HT1080 (cell line): ENCODE data around the gene CRACDL. TPM values are rescaled to one million over a fixed set of nuclear protein-coding genes. Genes with fewer than 3 reads are reported as not detected.
A peak's percentile ranks its signal among the peaks of the same experiment; 100 is the strongest.

Experiments used
- DNase-seq: peaks from one replicate; pipeline ENCODE4 v3.0.0-alpha.2; 2015; ENCODE audit warnings: low read depth
- total RNA-seq: library from RNA; depleted of rRNA; stranded (reverse); fragments of >200 nt; shearing (Covaris generic); gene quantifications from 2 replicates; pipeline ENCODE4 v1.2.3, GENCODE V29; 2014

Gene CRACDL
- total RNA-seq, 1 experiment from 2014 or later: not detected

DNA sequence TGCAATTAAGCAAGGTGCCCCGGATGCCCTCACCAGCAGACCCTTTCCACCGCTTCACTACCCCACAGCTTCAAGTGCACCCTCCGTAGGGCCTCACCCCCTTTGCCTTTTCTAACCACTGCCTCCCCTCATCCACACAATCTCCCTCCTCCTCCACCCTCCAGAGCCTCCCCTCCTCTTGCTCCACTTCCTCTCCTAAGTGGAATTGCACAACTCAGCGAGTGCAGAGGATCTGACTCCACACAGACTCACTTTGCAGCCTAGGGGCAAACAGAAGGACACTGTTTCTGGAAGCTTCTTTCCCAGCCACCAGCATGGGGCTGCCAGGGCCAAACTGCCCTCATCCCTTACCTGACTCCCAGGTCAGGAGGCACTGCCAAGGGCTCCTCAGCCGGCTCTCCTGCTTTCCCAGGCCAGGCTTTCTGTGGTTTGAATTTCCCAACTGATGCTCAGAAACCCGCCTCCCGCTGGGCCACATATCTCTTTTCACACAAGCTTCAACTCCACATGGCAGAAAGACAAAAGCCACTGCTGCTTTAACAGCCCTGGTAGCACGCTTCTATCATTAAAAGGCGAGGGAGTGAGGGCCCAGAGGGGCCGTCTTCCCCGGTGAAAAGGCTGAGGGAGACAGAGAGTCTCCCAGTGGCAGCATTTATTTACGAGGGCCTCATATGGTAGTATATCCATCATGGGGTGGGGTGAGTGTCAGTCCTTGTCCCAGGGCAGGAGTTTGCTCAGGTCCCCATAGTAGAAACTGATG lies 130.4 kb downstream of the CRACDL start:
- DNase-seq: peak; percentile 69

DNA sequence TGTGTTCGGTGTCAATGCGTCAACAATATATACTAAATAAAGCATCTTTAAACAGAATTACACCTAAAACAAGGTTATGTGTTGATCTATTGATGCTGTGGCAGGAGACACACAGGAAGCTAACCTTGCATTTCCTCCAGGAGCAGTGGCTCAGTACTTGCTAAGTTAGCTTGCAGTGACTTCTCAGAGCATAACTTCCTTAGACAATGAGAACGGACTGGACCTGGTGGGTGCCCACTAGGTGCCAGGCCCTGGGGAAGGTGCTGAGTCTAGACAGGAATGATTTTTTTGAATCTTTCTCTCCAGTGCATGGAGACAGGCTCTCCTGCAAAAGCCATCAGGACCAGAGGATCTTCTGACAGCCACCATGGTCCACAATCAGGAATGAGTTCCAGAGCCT lies 131.3 kb downstream of the CRACDL start:
- DNase-seq: no peak

DNA sequence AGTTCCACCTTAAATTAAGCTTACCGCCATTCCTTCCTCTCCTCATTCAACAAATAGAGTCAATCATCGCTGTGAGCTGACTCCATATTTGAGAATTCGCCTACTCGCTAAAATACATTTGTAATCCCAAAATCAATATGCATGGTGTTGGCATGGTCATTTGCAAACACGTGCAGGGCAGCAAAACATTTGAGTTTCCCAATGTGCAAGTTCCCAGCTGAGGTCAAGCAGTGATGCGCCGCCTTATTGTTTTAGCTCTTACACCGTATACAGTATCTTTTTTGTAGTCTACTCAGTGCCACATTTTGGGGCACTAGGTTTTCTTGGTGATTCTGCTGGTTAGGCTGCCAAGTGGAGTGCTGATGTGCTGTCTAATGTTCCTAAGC lies 131.8 kb downstream of the CRACDL start:
- DNase-seq: no peak

DNA sequence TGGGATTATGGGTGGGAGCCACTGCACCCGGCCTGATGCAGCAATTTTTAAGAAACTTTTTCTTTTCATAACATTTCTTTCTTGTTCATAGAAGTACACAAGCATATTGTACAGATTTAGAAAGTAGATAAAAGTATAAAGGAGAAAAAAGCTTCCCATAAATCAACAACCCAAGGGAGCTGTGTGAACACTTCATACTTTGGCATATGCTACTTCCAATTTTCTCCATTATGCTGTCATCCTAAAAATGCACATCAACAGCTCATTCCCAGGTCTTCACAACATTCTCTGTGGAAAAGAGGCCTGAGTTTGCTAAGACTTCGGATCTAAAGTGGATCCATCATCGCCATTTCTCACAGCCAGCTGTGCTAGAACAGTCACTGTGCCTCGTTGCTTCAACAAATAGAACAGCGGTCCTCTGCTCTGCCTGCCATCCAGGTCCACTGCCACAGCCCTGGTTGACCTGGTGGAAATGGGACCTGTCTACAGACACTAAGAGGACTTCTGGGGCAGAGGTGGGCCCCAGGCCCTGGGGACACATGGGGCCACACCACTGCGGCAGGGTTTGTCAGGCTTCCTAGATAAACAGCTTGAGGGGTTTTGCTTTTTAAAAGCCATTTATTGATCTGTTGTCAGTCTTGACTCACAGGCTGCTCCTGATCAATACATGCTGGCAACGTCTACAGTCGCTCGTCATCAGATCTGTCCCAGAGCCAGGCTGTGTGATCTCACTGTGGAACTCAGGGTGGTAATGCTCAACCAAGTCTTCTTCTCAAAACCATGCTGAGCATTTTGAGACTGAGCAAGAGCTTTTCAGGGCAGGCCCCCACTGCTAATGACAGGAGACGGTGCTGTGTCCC lies 132.4 kb downstream of the CRACDL start:
- DNase-seq: no peak

DNA sequence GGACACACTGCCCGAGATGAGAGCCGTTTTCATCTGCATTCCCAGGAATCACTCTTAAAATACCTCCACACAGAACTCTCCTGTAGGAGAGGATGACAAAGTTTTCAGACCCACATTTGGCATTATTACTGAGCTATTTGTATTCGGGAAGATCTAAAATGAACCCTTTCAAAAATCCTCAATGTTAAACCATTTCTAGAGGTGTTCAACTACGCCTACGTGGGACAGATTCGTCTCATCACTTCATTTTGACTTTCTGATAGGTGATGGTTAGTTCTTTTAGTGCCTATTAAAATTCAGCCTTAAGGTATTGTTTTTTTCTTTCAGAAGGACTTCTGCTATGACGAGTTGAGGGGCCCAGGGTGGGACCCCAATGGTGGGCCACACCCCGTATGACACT lies 133.7 kb downstream of the CRACDL start:
- no peak for DNase-seq

DNA sequence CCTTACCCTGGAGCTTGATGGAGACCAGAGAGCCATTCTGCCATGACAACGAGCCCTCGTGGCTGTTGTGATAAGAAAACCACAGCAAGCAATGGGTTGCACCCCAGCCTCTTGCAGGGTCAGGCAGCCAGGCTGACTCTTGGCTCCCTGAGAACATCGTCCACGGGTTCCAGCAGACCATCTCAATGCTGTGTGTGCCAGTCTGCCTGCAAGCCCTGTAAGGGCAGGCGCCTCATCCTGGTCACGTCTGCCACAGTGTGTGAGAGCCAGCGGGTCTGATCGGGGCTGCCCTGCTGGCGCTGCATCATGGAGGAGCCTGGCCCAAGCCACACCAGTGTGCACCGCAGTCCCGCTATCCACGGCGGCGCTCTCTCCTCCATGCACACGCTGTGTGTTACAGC lies 134.1 kb downstream of the CRACDL start:
- DNase-seq: no peak

DNA sequence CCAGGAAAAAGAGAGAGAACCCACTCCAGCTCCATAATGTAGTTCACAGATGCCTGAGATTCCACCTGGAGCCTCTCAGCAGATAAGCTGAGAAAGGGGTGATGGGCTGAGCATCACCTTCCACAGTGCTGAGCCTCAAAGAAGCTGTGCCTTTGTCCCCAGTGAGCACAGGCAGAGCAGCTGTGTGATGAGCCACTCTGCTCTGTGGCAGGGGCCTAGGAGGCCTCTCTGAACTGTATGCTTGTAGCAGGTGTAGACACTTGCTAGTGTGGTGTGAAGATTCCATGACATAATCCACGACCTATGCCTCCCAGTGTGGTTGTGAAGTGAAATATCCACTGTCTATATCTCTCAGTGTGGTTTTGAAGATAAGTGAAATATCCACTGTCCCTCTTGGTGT lies 134.7 kb downstream of the CRACDL start:
- no peak for DNase-seq

DNA sequence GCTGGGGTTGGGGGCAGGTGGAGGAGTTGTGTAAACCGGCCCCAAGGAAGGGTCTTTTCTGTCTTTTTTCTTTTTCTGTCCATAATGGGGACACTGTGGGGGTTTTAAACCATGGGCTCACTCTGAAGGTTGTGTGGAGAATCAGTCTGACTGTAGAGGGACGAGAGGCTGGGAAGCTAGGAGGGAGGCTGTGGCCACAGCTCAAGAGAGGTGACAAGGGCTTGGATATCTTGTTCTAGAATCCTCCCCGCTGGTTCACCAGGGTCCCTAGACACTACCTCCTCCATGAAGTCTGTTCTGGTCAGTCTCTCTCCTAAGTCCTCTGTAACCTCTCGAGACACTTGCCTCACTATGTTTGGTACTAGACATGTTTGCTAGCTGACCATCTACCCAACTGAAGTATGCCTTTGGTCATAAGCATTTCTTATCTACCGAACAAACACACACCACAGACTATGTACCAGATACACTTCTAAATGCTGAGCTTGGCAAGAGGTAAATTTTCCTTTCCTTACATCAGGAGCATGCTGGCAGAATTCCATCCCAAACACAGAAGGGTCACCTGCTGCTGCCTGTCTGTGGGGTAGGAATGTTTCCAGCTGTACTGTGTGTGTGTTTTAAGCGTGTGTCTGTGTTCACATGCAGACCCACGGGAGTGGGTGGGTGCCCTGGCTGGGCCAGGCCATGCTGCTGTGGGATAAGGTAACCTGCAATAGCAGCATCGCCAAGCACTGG lies 135.5 kb downstream of the CRACDL start:
- no peak for DNase-seq

DNA sequence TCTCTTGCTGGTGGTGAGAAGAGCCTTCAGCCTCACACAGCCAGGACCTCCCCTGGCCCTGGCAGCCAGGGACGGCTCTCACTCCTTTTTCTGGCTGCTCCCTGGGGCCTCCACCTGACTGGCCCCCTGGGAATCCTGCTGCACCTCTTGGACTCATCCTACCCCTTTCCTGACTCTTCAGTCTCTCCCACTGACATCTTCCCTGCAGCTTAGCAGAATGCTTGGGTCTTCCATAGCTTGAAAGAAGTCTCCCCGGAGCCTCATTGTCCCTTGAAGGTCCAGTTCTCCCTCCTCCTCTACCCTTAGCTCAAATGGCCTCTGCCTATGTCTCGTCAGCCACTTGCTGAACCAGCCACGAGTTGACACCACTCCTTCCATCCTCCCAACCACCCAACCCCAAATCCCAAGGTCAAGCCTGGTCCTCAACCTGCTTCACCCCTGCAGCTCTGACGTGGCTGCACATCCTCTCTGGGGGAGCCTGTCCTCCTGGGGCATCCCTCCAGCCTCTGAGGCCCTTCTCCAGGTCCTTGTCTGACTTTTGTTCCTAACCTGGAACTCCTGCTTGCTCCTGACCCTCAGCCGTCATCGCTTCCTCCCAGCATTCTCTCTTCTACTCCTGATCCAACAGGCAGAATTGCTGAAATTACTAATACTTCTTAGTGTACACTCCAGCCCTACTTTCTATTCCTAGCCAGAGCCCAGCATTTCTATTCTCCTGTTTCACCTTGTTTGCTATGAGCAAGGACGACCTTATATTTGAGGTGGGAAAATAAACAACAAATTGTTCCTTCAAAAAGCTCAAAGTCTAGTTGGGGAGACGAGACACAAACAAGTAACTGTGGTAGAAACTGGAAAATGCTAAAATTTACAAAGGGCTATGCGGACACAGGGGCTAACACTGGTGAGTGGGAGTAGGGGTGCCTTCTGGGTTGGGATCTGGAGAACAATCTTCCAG lies 136.4 kb downstream of the CRACDL start:
- no peak for DNase-seq

DNA sequence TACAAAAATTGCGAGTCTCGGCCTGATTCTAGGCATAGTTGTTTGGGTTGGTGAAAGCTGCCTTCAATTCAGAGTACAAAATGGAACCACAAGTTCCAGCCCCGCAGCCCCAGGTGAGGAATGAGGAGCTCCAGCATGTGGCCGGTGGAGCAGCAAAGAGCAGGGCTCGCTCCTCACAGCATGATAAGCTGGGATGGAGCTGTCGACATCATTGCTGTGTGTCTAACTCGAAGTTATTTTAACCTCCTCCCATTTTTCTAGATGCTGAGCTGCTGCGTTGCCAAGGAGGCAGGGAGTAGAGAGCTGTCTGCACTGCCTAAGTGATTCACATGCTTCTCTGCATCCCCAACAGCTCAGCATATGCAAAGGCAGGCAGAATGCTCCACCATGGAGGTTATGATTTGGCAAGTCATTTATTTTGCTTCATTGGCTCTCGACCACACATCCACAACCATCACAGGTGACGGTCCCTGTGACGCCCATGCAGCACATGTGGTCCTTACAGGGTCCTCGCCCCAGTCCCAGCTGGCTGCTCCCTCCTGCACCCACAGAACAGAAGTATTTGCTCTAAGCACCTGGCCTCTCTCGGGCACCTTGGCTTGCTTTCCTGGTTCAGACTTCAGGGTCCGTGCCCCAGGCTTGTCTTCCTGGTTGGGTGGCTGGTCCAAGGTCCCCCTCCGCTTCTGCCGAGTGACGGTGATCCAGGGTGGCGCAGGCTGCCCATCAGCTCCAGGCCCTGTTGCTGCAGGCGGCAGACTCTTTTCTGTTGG lies 139.1 kb downstream of the CRACDL start:
- DNase-seq: no peak

DNA sequence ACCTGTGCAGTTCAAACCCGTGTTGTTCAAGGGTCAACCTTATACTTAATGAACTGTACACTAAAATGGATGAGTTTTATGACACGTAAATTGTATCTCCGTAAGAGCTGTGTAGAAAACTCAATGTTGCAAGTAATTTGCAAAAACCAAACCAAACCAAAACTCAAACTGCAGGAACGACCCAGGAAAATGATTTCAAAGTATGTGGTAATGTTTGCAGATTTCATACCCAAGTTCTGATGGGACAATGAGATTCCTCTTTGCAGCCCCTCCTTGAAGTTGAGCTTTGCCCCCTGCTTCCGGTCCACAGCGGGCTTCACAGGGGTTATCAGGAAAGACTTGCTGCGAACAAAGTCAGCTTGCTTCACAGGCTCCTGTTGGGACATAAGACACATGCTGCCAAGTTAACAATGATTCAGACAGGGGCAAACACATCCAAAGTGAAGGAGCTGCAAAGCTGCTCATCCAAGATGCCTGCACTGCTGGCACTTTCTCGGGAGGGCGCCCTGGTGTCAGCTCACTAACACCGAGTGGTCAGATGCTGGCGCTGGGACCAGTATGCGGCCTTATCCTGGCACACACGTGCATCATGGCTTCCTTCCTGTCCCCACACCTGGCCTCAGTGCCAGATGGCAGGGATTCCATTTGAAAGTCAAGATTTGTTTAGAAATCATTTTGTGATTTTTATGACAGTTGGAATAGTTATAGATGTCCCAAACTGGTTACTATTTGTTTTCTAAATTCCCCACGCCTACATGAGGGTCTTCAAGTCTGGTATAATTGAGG lies 139.9 kb downstream of the CRACDL start:
- no peak for DNase-seq

DNA sequence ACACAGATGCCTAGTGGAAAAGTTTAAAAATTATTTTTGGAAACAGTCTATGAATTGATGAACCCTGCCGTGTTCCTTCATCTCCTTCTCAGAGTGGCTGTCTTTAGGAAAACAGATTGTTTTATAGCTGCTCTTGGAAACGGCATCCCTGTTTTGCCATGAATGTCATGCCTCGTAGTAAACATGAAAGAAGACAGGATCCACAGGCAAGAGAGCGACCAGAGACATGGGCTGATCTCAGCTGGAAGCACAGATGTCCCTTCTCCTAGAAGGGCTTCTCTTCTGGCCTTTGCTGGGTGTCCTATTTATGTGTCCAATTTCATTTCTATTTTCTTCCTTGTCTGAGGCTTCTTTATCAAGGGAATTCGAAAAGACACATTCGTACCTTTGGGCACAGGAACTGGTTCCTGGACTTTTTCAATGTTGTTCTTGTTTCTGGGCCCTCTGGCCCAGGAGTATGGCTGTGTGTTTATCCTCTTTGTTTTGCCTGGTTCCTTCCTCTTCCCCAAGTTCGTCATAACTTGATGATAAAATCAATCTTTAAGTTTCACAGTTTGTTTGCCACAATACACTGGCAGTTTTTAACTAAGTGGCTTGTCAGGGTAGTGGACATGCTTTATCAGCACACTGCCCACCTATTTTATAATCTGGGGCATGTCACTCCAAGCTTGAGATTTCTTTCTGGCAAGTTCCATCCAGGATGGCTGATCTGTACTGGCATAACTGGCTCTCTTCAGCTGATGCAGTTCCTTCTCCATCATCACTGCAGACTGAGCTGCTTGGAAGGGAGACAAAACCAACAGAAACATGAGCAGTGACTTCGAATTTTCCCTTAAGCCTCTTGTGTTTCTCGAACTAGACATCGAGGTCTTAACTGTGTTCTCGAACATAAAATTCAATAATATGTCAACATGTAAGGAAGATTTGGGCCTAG lies 141.9 kb downstream of the CRACDL start:
- no peak for DNase-seq

DNA sequence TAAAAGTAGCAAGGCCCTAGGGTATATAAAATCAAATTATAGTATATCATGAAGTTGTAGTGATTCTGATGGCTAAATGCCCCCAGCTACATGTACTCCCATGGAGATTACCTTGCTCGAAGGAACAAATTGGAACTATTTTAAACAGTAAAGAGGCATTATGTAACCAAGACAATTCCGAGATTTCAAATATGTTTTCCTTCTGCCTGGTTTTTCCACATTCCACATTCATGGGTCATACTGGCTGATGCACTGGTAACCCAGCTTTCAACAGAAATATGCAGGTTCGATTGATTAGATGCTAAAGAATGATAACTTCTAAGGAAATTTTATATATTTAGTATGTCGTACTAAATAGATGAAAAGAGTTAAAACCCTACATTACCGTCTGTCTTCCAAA lies 142.8 kb downstream of the CRACDL start:
- DNase-seq: no peak

DNA sequence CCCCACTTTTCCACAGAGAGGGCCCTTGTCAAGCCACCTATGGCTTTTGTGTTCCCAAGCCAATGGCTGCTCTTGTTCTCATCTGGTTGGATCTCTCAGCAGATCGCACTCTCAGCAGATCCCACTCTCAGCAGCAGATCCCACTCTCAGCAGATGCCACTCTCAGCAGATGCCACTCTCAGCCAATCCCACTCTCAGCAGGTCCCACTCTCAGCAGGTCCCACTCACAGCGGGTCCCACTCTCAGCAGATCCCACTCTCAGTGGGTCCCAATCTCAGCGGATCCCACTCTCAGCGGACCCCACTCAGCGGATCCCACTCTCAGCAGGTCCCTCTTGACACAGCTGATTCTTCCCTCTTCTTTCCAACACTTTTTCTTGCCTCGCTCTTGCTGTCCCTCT lies 145.8 kb downstream of the CRACDL start:
- DNase-seq: no peak

DNA sequence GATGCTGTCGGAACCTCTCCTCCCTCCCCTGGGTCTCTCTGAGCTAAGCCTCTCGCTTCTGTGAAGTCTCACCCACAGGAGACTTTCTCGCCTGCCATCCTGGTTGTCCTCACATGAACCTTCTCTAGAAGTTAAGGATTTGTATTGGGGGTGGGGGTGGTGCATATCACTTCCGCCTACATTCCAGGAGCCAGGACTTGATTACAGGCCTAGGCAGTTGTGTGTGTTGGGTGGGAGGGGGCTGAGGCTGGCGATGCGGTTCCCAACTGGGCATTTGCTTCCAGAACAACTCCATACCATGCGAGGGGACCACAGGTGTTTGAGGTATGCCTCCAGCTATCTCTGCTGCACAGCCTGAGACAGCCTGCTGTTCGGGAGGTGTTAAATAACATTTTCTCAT lies 148.3 kb downstream of the CRACDL start:
- DNase-seq: no peak

DNA sequence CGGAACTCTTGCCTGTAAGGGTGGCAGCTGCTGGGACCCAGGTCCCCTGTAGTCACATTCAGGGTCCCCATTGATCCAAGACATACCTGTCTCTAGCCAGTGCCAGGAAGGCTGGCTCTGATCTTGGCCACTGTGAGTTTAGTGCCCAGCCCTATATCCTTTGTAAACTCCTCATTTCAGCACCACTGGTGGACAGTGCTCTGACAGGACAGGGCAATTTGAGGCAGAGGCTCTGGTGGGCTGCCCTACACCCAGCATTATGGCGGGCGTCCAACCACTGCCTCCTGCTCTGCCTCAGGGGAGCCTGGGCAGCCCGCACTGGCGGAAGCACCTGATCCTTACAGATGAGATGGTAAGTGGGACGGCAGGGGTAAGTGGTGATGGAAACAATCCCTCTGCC lies 149.8 kb downstream of the CRACDL start:
- no peak for DNase-seq

DNA sequence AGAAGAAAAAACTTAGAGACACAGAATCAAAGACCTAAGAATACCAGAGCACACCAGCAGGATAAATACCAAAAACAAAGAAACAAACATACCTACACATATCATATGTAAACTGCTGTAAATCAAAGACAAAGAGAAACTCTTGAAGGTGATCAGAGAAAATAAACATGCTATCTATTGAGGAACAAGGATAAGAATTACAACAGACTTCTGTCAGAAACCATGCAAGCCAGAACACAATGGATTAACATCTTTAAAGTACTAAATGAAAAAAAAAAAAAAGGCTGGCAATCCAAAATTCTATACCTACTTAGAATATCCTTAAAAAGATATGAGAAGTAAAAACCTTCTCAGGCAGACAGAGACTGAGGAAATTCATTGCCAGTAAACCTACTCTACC lies 153.5 kb downstream of the CRACDL start:
- no peak for DNase-seq

DNA sequence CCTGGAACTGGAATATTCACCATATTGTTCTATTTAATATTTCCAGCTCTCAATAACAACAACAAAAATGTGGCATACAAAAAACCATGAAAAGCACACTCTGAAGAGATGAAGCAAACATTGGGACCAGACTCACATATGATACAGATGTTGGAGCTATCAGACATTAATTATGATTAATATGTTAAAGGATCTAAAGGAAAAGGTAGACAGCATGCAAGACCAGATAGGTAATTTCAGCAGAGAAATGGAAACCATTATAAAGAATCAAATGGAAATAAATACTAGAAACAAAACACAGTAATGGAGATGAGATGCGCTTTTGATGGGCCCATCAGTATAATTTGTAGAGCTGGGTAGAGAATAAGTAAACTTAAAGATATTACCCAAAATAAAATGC lies 154.2 kb downstream of the CRACDL start:
- no peak for DNase-seq
